Measurements from ENCODE around the gene LYPD3.

DNA sequence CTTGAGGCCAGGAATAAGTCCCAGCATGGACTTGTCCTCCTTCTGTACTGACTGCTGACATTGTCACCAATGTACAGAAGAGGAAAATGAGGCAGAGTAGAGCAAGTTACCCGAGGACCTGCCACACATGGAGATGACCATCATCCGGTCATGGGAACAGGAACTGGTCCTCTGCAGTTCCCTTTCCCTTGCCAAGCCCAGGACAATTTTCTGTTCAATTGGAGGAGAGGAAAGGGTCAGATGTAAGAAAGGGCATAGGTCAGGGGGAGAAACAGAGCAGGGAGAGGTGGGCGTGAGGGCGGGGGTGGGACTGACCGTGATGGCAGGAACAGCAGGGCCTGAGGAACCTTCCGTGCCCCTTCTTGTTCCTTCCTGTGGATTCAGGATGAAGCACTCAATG lies 20.5 kb upstream of the LYPD3 start:
- TF ChIP-seq, protein P1, sequence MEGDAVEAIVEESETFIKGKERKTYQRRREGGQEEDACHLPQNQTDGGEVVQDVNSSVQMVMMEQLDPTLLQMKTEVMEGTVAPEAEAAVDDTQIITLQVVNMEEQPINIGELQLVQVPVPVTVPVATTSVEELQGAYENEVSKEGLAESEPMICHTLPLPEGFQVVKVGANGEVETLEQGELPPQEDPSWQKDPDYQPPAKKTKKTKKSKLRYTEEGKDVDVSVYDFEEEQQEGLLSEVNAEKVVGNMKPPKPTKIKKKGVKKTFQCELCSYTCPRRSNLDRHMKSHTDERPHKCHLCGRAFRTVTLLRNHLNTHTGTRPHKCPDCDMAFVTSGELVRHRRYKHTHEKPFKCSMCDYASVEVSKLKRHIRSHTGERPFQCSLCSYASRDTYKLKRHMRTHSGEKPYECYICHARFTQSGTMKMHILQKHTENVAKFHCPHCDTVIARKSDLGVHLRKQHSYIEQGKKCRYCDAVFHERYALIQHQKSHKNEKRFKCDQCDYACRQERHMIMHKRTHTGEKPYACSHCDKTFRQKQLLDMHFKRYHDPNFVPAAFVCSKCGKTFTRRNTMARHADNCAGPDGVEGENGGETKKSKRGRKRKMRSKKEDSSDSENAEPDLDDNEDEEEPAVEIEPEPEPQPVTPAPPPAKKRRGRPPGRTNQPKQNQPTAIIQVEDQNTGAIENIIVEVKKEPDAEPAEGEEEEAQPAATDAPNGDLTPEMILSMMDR (optimal IDR thresholded peaks at IDR 0.05 in 1 of 3, IDR thresholded peaks at IDR 0.05 in 1 of 3, conservative IDR thresholded peaks at IDR 0.05 in 1 of 3; ENCODE audit: extremely low read depth in 1 of 3, insufficient read depth in 2 of 3, low read length in 3 of 3), result no peak
- TF ChIP-seq EZH2 (IDR thresholded peaks at IDR 0.05; ENCODE audit: low read length), result no peak

Measured in keratinocyte (primary cell).